Choroid plexus epithelial cell (primary cell): ENCODE data around the gene SUSD3.

Source experiments
- DNase-seq: peaks from one replicate; pipeline ENCODE4 v3.0.0-alpha.2; 2010; ENCODE audit warnings: low read depth
- H3K4me3 ChIP-seq: 2 replicates; pipeline ENCODE4 v1.5.1; 2011; ENCODE audit warnings: low read depth, mild to moderate bottlenecking, control low read depth, low read length, moderate library complexity
- TF ChIP-seq, protein P1 (sequence below): conservative IDR thresholded peaks from 2 replicates; pipeline ENCODE4 v1.5.1; 2011; ENCODE audit warnings: low read depth, mild to moderate bottlenecking, control low read depth, inconsistent platforms, low read length, moderate library complexity

SUSD3 gene

DNA sequence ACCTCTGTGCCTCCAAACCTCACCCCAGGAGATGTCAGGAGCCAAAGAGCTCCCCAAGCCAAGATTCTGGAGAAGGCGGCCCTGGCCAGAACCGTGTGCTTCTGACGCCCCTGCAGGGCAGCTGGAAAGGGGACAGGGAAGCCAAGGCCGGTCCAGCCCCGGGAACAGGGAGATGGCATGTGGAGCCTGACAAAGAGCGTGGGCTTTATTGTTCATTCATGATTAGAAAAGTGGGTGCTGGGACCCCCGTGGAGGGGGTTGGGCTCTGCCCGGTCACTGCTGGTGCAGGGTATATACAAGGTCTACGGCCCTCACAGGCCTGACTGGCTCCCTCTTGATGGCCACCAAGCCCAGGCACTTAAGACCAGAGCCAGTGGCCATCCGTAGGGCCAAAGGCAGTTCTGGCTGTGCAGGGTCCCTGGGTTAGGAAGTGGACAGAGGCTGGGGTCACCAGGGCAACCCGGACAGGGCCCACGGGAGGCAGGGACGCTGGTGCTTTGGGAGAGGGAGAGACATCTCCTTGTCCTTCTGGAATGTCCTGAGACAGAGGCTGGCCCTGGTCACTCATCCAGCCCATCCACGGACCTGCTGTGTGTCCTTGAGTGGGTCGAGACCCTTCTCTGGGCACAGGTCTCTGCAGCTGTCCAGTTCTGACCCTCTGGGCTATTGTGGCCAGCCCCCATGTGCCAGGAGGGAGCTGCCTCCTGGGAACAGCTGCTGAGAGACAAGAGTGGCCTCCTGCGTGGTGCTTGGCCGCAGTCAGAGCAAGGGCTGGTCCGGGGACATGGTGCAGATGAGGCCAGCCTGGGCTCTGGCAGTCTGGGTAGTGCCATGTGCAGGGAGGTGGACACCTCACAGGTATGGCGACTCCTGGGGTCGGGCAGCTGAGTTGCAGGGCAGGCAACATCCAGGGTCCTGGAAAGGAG is 63.1 kb downstream of the SUSD3 start:
- no peak for DNase-seq
- TF ChIP-seq, protein P1, sequence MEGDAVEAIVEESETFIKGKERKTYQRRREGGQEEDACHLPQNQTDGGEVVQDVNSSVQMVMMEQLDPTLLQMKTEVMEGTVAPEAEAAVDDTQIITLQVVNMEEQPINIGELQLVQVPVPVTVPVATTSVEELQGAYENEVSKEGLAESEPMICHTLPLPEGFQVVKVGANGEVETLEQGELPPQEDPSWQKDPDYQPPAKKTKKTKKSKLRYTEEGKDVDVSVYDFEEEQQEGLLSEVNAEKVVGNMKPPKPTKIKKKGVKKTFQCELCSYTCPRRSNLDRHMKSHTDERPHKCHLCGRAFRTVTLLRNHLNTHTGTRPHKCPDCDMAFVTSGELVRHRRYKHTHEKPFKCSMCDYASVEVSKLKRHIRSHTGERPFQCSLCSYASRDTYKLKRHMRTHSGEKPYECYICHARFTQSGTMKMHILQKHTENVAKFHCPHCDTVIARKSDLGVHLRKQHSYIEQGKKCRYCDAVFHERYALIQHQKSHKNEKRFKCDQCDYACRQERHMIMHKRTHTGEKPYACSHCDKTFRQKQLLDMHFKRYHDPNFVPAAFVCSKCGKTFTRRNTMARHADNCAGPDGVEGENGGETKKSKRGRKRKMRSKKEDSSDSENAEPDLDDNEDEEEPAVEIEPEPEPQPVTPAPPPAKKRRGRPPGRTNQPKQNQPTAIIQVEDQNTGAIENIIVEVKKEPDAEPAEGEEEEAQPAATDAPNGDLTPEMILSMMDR, result no peak

DNA sequence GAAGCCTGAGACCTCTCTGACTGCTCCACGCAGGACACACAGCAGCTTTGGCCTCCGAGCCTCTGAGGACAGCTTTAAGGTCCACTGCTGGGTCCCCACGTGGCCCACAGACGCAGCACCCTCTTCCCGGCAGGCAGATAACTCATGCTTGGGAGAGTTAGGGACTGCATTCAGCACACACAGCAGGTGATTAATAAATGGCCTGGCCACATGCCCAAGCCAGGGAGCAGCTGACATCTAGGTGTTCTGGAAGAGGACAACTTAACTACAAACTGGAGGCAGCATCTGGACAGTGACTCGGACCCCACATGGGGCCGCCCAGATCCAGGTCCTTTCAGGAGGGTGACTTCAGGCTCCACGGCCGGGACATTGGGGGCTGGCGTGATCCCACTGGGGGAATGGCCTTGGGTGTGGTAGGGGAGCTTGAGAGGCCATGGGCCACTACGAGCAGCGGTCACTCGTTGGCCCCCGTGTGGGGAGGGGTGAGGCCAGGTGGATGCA is 64.3 kb downstream of the SUSD3 start:
- no peak overlapping the region for H3K4me3 ChIP-seq
- TF ChIP-seq, protein P1, result no peak
- DNase-seq, result no peak

More for the DNA sequence above, 63.1 kb downstream of the SUSD3 start:
- H3K4me3 ChIP-seq, result no peak overlapping the region

DNA sequence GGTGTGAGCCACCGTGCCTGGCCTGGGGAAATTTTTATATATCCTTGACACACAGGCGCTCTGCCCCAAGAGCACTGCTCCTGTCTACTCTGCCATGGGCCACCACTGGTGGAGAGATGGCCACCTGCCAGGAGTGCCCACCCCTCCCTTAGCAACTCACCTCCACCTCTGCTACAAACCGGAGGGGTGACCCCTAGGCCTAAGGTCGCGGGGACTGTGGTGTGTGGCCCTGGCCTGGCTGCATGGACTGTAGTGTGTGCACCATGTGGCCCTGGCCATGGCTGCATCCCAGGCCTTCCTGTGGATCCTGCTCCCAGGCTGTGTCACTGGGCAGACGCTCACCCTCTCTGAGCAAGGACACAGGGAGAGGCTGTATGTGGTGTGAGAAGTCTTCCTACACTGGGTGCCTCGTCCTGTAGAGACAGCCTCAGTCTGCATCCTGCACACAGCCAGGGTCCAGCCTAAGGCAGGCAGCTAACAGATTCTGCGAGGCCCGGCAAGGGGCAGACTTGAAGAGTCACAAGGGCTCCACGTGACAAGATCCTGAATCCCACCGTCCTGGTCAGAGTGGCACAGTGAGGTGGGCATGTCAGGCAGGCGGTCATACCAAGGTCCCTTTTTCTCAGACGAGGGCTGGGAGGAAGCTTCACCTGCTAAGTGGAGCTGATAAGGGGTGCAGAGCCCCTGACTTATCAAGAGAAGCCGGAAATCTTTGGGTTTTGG is 65.2 kb downstream of the SUSD3 start:
- TF ChIP-seq, protein P1, result no peak
- H3K4me3 ChIP-seq, result no peak overlapping the region
- DNase-seq, result no peak

DNA sequence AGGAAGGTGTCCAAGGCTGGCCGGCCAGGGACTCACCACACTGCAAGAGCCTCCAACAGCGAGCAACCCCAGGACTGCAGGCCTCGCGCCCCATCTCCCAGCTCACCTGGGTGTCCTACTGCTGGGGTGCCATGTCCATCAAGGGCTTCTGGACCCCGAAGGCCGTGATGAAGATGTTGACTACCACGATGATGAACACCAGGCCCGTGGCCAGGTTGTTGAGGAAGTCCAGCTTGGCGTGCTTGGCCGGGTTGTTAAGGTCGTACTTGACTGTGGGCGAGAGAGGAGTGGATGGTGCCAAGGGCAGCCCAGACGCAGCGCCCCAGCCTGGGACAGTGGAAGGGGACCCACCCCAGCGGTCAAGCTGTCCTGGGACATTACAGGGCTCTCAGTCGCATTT is 66.3 kb downstream of the SUSD3 start:
- no peak for DNase-seq
- H3K4me3 ChIP-seq, result no peak overlapping the region
- TF ChIP-seq, protein P1, result no peak

DNA sequence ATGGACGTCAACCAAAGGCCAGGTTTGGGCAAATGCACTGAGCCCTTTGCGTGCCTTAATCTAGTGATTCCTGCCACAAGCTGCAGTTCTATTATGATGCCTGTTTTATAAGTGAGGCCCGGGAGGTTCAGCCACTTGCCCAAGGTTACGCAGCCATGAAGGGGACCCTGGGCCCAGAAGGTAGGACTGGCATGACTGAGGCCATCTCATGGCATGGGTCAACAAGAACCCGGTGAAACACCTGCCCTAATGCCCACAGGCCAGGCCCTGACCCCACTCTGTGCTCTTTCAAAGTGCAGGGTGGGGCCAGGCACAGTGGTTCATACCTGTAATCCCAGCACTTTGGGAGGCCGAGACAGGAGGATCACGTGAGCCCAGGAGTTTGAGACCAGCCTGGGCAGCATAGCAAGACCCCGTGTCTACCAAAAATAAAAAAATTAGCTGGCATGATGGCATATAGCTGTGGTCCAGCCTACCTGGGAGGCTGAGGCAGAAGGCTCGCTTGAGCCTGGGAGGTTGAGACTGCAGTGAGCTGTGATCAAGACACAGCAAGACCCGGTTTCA is 66.9 kb downstream of the SUSD3 start:
- TF ChIP-seq, protein P1, result no peak
- no peak for DNase-seq

DNA sequence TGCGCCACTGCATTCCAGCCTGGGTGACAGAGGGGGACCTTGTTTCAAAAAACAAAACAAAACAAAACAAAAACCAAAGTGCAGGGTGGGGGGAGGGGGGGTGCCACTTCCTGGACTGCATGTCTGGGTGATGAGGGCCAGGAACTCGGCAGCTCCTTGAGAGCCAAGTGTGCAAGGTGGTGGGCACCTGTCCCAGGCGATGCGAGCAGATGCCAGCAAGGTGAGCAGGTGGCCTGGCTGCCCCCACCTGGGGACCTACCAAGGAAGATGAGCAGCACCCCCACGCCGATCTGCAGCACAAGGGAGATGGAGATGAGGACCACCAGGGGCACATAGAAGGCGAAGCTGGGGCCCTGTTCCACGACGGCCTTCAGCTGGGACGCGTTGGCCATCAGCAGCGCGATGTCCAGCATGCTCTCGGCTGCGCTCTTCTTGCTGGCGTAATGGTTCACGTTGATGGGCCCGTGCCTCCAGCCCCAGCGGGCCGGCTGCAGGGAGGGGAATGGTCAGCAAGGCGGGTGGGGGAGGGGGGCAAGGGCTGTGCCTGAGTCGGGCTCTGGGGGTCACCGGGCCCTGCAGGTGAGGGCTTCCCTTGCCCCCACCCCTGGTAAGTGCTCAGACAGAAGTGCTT is 67.8 kb downstream of the SUSD3 start:
- H3K4me3 ChIP-seq, result no peak overlapping the region
- TF ChIP-seq, protein P1, result no peak
- DNase-seq, result no peak

More for the DNA sequence above, 66.9 kb downstream of the SUSD3 start:
- H3K4me3 ChIP-seq, result no peak overlapping the region
